ENCODE results near the gene ZC3H12A. TPM values are rescaled to one million over a fixed set of nuclear protein-coding genes. Genes with fewer than 3 reads are reported as not detected.

Gene ZC3H12A
- total RNA-seq = 10 to 100 TPM; 27.1 to 40.2 TPM
- 100 to 1,000 TPM in 1 of 2 donors, 10 to 100 TPM in 1; 19.1 to 125 TPM for polyA plus RNA-seq
- long read RNA-seq, donor 1 = 0 reads
- long read RNA-seq, donor 2, partial matches to known transcripts = 0 of 1 reads
- long read RNA-seq, donor 2, other reads (novel, unspliced or antisense) = 0 of 1 reads
- long read RNA-seq, donor 3, partial matches to known transcripts = 0 of 1 reads
- long read RNA-seq, donor 3, other reads (novel, unspliced or antisense) = 0 of 1 reads
- long read RNA-seq, donor 4 = 0 reads
- long read RNA-seq, donor 5, partial matches to known transcripts = 0 of 1 reads
- long read RNA-seq, donor 5, other reads (novel, unspliced or antisense) = 0 of 1 reads

- Histone ChIP-seq H3K9me3 (ENCODE audit: control insufficient read depth in 4 of 4, insufficient read depth in 3 of 4, low read length in 3 of 4) (no peaks in the 10 kb centered on the region), H3K27ac (ENCODE audit: low read depth in 1 of 2, low read length in 1 of 2) (peak within 1 kb of the TSS; percentile 82 to 95), H3K36me3 (ENCODE audit: control insufficient read depth in 4 of 4, insufficient read depth in 4 of 4, low read length in 4 of 4) (peaks cover 0 to 15% (median 4%) of the 10 kb centered on the region in 4 donors), H3K4me1 (ENCODE audit: control insufficient read depth in 5 of 5, insufficient read depth in 5 of 5, low read length in 5 of 5) (peaks cover 7 to 44% (median 22%) of the 10 kb centered on the region in 5 donors), H3K4me3 (peak within 1 kb of the TSS; percentile 74), H3K9ac (ENCODE audit: insufficient read depth in 1 of 2, low read length in 2 of 2) (peak within 1 kb of the TSS; percentile 12 to 67), H3K27me3 (ENCODE audit: control insufficient read depth in 3 of 3, insufficient read depth in 3 of 3, low read length in 2 of 3) (no peaks in the 10 kb centered on the region)
- no peak for TF ChIP-seq CTCF (IDR thresholded peaks at IDR 0.05; ENCODE audit: control extremely low read depth, extremely low read depth)
- 1% methylated on average over 58 to 78 of the region's 78 CpGs for WGBS, 2 donors
- ATAC-seq (ENCODE audit: insufficient read depth, low FRiP score) = peak; percentile 86
- DNase-seq = peak; percentile 83 to 93 (median 84)
Measured at GRCh38 chr1:37474046-37474696, at the start of gene ZC3H12A. Gene ZC3H12A (plus strand): TSS chr1:37474580. CDS start chr1:37475497, 917 bp downstream.

- no peak for ATAC-seq (ENCODE audit: insufficient read depth, low FRiP score)
- Histone ChIP-seq H3K36me3 (ENCODE audit: control insufficient read depth in 4 of 4, insufficient read depth in 4 of 4, low read length in 4 of 4) (no peaks in the 10 kb centered on the region), H3K9me3 (ENCODE audit: control insufficient read depth in 4 of 4, insufficient read depth in 3 of 4, low read length in 3 of 4) (peaks cover 0 to 4% (median 0%) of the 10 kb centered on the region in 4 donors), H3K27me3 (ENCODE audit: control insufficient read depth in 3 of 3, insufficient read depth in 3 of 3, low read length in 2 of 3) (peaks cover 0 to 12% (median 4%) of the 10 kb centered on the region in 3 donors), H3K4me1 (ENCODE audit: control insufficient read depth in 5 of 5, insufficient read depth in 5 of 5, low read length in 5 of 5) (no peaks in the 10 kb centered on the region), H3K4me3 (no peak overlapping the region), H3K27ac (ENCODE audit: low read depth in 1 of 2, low read length in 1 of 2) (no peak overlapping the region), H3K9ac (ENCODE audit: insufficient read depth in 1 of 2, low read length in 2 of 2) (no peak overlapping the region)
- WGBS, 2 donors = 49 to 57% methylated on average over 5 of the region's 5 CpGs
- DNase-seq = no peak
- TF ChIP-seq CTCF (IDR thresholded peaks at IDR 0.05; ENCODE audit: control extremely low read depth, extremely low read depth) = no peak
Measured at GRCh38 chr1:37425221-37425620, 49.2 kb upstream of the ZC3H12A start.

- Histone ChIP-seq H3K27me3 (ENCODE audit: control insufficient read depth in 3 of 3, insufficient read depth in 3 of 3, low read length in 2 of 3) (peaks cover 0 to 12% (median 5%) of the 10 kb centered on the region in 3 donors), H3K9me3 (ENCODE audit: control insufficient read depth in 4 of 4, insufficient read depth in 3 of 4, low read length in 3 of 4) (peaks cover 0 to 5% (median 0%) of the 10 kb centered on the region in 4 donors), H3K4me1 (ENCODE audit: control insufficient read depth in 5 of 5, insufficient read depth in 5 of 5, low read length in 5 of 5) (no peaks in the 10 kb centered on the region), H3K27ac (ENCODE audit: low read depth in 1 of 2, low read length in 1 of 2) (no peak overlapping the region), H3K36me3 (ENCODE audit: control insufficient read depth in 4 of 4, insufficient read depth in 4 of 4, low read length in 4 of 4) (no peaks in the 10 kb centered on the region), H3K9ac (ENCODE audit: insufficient read depth in 1 of 2, low read length in 2 of 2) (no peak overlapping the region), H3K4me3 (no peak overlapping the region)
- DNase-seq (no peak), ATAC-seq (ENCODE audit: insufficient read depth, low FRiP score) (no peak)
- no peak for TF ChIP-seq CTCF (IDR thresholded peaks at IDR 0.05; ENCODE audit: control extremely low read depth, extremely low read depth)
- WGBS, 2 donors = 42 to 46% methylated on average over 6 of the region's 6 CpGs
Measured at GRCh38 chr1:37429029-37429428, 45.4 kb upstream of the ZC3H12A start.
